HL-60 (cell line): ENCODE data around the gene GRID1.

Experiments
- DNase-seq, 2 experiments: peaks; one replicate each; pipeline ENCODE4 v3.0.0-alpha.2; 2010 to 2020; ENCODE audit warnings: low read depth in 1 of 2, low spot score in 1 of 2
- H3K27ac ChIP-seq: fragments of 250-450 bp; sonication (Bioruptor Pico); replicated peaks from 2 replicates; pipeline ENCODE4 v1.5.1; 2020; ENCODE audit warnings: mild to moderate bottlenecking, moderate library complexity
- H3K27me3 ChIP-seq: fragments of 250-450 bp; sonication (Bioruptor Pico); 2 replicates; pipeline ENCODE4 v1.5.1; 2021; ENCODE audit warnings: mild to moderate bottlenecking, moderate library complexity; ENCODE audit not compliant: insufficient read depth, poor library complexity, severe bottlenecking
- H3K4me3 ChIP-seq: replicated peaks from 2 replicates; pipeline ENCODE4 v1.5.1; 2011; ENCODE audit warnings: mild to moderate bottlenecking, control low read depth, low read length; ENCODE audit not compliant: insufficient read depth
- CTCF ChIP-seq: IDR thresholded peaks from one replicate; pipeline ENCODE4 v1.5.1; 2011; ENCODE audit warnings: low read length, control low read depth, inconsistent platforms; ENCODE audit not compliant: insufficient read depth
- GABPA ChIP-seq: IDR thresholded peaks from 2 replicates; pipeline ENCODE4 v1.6.1; 2012; ENCODE audit warnings: low read depth
- POLR2AphosphoS5 ChIP-seq: IDR thresholded peaks from 2 replicates; pipeline ENCODE4 v1.6.1; 2012; ENCODE audit warnings: low read depth
- REST ChIP-seq: IDR thresholded peaks from 2 replicates; pipeline ENCODE4 v1.6.1; 2012; ENCODE audit warnings: low read depth; ENCODE audit not compliant: insufficient replicate concordance
- SPI1 ChIP-seq: IDR thresholded peaks from 2 replicates; pipeline ENCODE4 v1.6.1; 2012; ENCODE audit warnings: low read depth, mild to moderate bottlenecking, borderline replicate concordance

Gene GRID1

GRCh38 chr10:86191166-86191565, 175.4 kb downstream of the GRID1 start:
- no peak for TF ChIP-seq GABPA
- TF ChIP-seq SPI1, result no peak
- TF ChIP-seq CTCF, result no peak
- TF ChIP-seq REST, result no peak
- no peak for TF ChIP-seq POLR2AphosphoS5
- Histone ChIP-seq H3K27ac (no peak overlapping the region), H3K27me3 (no peaks in the 10 kb centered on the region), H3K4me3 (no peak overlapping the region)
- DNase-seq, result no peak

DNA sequence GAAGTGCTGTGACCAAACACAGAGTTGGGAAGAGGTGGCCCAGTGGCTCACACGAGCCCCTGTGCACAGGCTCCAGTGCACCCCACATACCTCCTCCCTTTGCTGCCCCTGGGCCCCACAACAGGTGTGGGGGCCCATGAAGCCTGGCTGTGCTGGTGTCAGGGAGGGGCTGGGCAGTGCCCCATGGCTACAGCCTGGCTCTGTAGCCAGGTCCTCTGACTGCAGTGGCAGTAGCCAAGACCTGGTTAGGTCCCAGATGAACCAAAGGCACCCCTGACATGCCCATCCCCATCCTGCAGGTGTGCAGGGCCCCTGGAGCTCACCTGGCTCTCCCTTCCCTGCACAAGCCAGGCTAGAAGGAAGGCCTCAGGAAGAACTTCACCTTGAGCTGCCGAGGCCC, 176.3 kb downstream of the GRID1 start:
- Histone ChIP-seq H3K27ac (no peak overlapping the region), H3K27me3 (no peaks in the 10 kb centered on the region), H3K4me3 (no peak overlapping the region)
- TF ChIP-seq GABPA, result no peak
- TF ChIP-seq REST, result no peak
- no peak for TF ChIP-seq POLR2AphosphoS5
- no peak for TF ChIP-seq SPI1
- TF ChIP-seq CTCF, result no peak
- no peak for DNase-seq

DNA sequence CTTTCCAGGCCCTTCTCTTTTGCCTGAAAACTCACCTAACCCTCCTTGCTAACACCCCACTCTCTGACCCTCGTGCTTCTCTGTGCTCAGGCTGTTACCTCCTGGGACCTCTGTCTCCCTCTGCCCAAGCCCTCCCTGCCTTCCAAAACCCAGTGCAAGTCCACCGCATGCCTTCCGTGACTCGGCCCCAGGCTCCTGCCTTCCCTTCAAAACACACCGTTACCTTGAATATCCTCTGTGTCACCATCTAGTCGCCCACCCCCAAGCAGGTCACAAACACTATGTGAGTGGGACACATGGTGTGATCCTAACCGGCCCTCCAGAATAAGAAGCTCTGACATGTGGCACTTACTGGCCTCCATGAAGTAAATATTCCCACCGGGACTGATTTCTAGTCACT, 176.7 kb downstream of the GRID1 start:
- Histone ChIP-seq H3K27me3 (no peaks in the 10 kb centered on the region), H3K27ac (no peak overlapping the region), H3K4me3 (no peak overlapping the region)
- no peak for TF ChIP-seq SPI1
- no peak for TF ChIP-seq REST
- TF ChIP-seq POLR2AphosphoS5, result no peak
- no peak for TF ChIP-seq CTCF
- TF ChIP-seq GABPA, result no peak
- DNase-seq, result no peak
